OCI-LY7 (cell line): ENCODE results near the gene CNGA4. TPM values are rescaled to one million over a fixed set of nuclear protein-coding genes. Genes with fewer than 3 reads are reported as not detected.
"Not testable (repeated sequence)": the region's sequence is repeated elsewhere in the genome, so short reads cannot be mapped to it uniquely, and the experiment has no call there.

Experiments
- BruUV-seq: library from RNA; stranded (reverse); fragments of 400-500 nt; replicated peaks from 2 replicates; lab custom pipeline; 2021; lab: Mats Ljungman, UMichigan
- CTCF ChIA-PET: fragments of 300-600 bp; sonication (Branson Sonifier 250); formaldehyde crosslinking; loops from one replicate; lab custom pipeline; 2022; ENCODE audit warnings: antibody characterized with exemption; ENCODE audit not compliant: unreplicated experiment; lab: Charles Lee
- POLR2A ChIA-PET: fragments of 300-600 bp; sonication (Branson Sonifier 250); formaldehyde crosslinking; loops from one replicate; lab custom pipeline; 2022; ENCODE audit warnings: antibody characterized with exemption; lab: Charles Lee
- DNase-seq: peaks from one replicate; pipeline ENCODE4 v3.0.0-alpha.2; 2015; ENCODE audit warnings: low spot score
- H2AFZ ChIP-seq: fragments of 200-600 bp; sonication (generic), shearing (Covaris generic); 2 replicates; pipeline ENCODE4 v1.6.1; 2014; ENCODE audit warnings: mild to moderate bottlenecking, antibody characterized with exemption, low read length, moderate library complexity
- H3K27ac ChIP-seq: fragments of 200-600 bp; sonication (generic); 2 replicates; pipeline ENCODE4 v1.5.1; 2014; ENCODE audit warnings: mixed run types, low read depth, mild to moderate bottlenecking, moderate library complexity, low read length, inconsistent platforms; ENCODE audit not compliant: poor library complexity, severe bottlenecking
- H3K36me3 ChIP-seq: fragments of 200-600 bp; sonication (generic); 2 replicates; pipeline ENCODE4 v1.6.1; 2014; ENCODE audit warnings: mild to moderate bottlenecking, antibody characterized with exemption, low read length, moderate library complexity, mixed read lengths; ENCODE audit not compliant: insufficient read depth
- H3K4me1 ChIP-seq: fragments of 200-600 bp; sonication (generic); 2 replicates; pipeline ENCODE4 v1.5.1; 2014; ENCODE audit warnings: mild to moderate bottlenecking, low read length; ENCODE audit not compliant: insufficient read depth, poor library complexity, severe bottlenecking
- H3K4me2 ChIP-seq: fragments of 200-600 bp; sonication (generic); 2 replicates; pipeline ENCODE4 v1.6.1; 2014; ENCODE audit warnings: mild to moderate bottlenecking, low read length
- H3K4me3 ChIP-seq: fragments of 200-600 bp; sonication (generic); 2 replicates; pipeline ENCODE4 v1.5.1; 2014; ENCODE audit warnings: mild to moderate bottlenecking, low read depth, low read length; ENCODE audit not compliant: poor library complexity, severe bottlenecking
- H3K79me2 ChIP-seq: fragments of 200-600 bp; sonication (generic); 2 replicates; pipeline ENCODE4 v1.6.1; 2016; ENCODE audit warnings: low read depth, mild to moderate bottlenecking, low read length, moderate library complexity, mixed read lengths; ENCODE audit not compliant: insufficient read depth
- H3K9me2 ChIP-seq: fragments of 200-600 bp; sonication (generic); 2 replicates; pipeline ENCODE4 v1.6.1; 2016; ENCODE audit warnings: mild to moderate bottlenecking, low read length, mixed read lengths; ENCODE audit not compliant: insufficient read depth
- H3K9me3 ChIP-seq: fragments of 200-600 bp; sonication (generic); 2 replicates; pipeline ENCODE4 v1.6.1; 2014; ENCODE audit warnings: mild to moderate bottlenecking, mixed run types, low read length, mixed read lengths
- H4K20me1 ChIP-seq: fragments of 200-600 bp; sonication (generic); 2 replicates; pipeline ENCODE4 v1.6.1; 2014; ENCODE audit warnings: mild to moderate bottlenecking, antibody characterized with exemption, low read length, moderate library complexity, mixed read lengths; ENCODE audit not compliant: insufficient read depth
- CTCF ChIP-seq: fragments of 200-600 bp; sonication (generic); conservative IDR thresholded peaks from 2 replicates; pipeline ENCODE4 v1.5.1; 2014; ENCODE audit warnings: mild to moderate bottlenecking, antibody characterized with exemption, low read length, moderate library complexity, mixed read lengths
- EZH2phosphoT487 ChIP-seq: fragments of 200-600 bp; sonication (generic); IDR thresholded peaks from 2 replicates; pipeline ENCODE4 v1.6.1; 2018; ENCODE audit warnings: low read depth, borderline replicate concordance, mild to moderate bottlenecking, mixed run types, antibody characterized with exemption, low read length, moderate library complexity, mixed read lengths
- intact Hi-C: fragments of 100-400 bp; cut with micrococcal nuclease; formaldehyde crosslinking; loops from one replicate; pipeline ENCODE4 v1.10.0; 2022; ENCODE audit not compliant: unreplicated experiment
- total RNA-seq, 2 experiments: library from RNA; depleted of rRNA in 1 of 2; stranded (reverse); fragments of >200 nt in 1 of 2; shearing (Covaris generic) in 1 of 2; gene quantifications; 2 replicates each; pipeline ENCODE4 v1.2.3, GENCODE V29; 2014 to 2022

Gene CNGA4
- total RNA-seq, 2 experiments from 2014 or later, result 0.28 to 0.97 TPM

- Histone ChIP-seq H3K4me2 (no peak overlapping the region), H2AFZ (no peak overlapping the region), H3K9me3 (no peaks in the 10 kb centered on the region), H3K27ac (no peak overlapping the region), H4K20me1 (no peaks in the 10 kb centered on the region), H3K9me2 (no peaks in the 10 kb centered on the region), H3K79me2 (no peaks in the 10 kb centered on the region), H3K36me3 (no peaks in the 10 kb centered on the region), H3K4me1 (no peaks in the 10 kb centered on the region), H3K4me3 (no peak overlapping the region)
- BruUV-seq, result no TSS peak
- DNase-seq, result no peak
- CTCF ChIA-PET, result no interaction called here
- POLR2A ChIA-PET, result no interaction called here
- no peak for TF ChIP-seq CTCF
- TF ChIP-seq EZH2phosphoT487, result no peak
- intact Hi-C loops, result no loop called here
These were observed 9.4 kb downstream of the CNGA4 start for GRCh38 chr11:6248248-6248647.

DNA sequence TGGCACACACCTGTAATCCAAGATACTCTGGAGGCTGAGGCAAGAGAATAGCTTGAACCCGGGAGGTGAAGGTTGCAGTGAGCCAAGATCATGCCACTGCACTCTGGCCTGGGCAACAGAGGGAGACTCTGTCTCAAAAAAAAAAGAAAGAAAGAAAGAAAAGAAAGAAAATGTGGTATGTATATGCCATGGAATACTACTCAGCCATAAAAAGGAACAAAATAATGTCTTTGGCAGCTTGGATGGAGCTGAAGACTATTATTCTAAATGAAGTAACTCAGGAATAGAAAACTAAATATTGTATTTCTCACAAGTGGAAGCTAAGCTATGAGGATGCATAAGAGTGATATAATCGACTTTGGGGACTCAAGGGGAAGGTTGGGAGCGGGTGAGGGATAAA, 10.0 kb downstream of the CNGA4 start:
- POLR2A ChIA-PET, result not testable (repeated sequence)

GRCh38 chr11:6249770-6250555, 11.1 kb downstream of the CNGA4 start:
- Histone ChIP-seq H3K4me2 (no peak overlapping the region), H3K4me3 (no peak overlapping the region), H3K4me1 (no peaks in the 10 kb centered on the region), H3K79me2 (no peaks in the 10 kb centered on the region), H3K9me2 (no peaks in the 10 kb centered on the region), H2AFZ (no peak overlapping the region), H4K20me1 (no peaks in the 10 kb centered on the region), H3K9me3 (no peaks in the 10 kb centered on the region), H3K27ac (no peak overlapping the region), H3K36me3 (no peaks in the 10 kb centered on the region)
- intact Hi-C loops, result no loop called here
- no TSS peak for BruUV-seq
- POLR2A ChIA-PET, result interaction anchor here (0.6 to 1.2 kb wide), 3 partner anchors 9 to 148 kb away, joined by 5 to 16 read pairs (median 7); no protein-coding TSS in a partner anchor
- no peak for TF ChIP-seq EZH2phosphoT487
- no peak for TF ChIP-seq CTCF
- CTCF ChIA-PET, result no interaction called here
- DNase-seq, result no peak

More for the DNA sequence above, 10.0 kb downstream of the CNGA4 start:
- H3K36me3 ChIP-seq, intact Hi-C loops, H3K79me2 ChIP-seq, H3K27ac ChIP-seq, BruUV-seq, H3K4me2 ChIP-seq, H3K4me3 ChIP-seq, H4K20me1 ChIP-seq, H3K9me3 ChIP-seq, H3K9me2 ChIP-seq, CTCF ChIA-PET, DNase-seq, H3K4me1 ChIP-seq, H2AFZ ChIP-seq: not testable (repeated sequence)
